A549 treated with dexamethasone at 1 μM for 4 hours (cell line): ENCODE data around the gene SAP30. TPM values are rescaled to one million over a fixed set of nuclear protein-coding genes. Genes with fewer than 3 reads are reported as not detected.

Experiments
- total RNA-seq: library from RNA; stranded (reverse); fragments of 200-300 nt; extraction: Qiagen RNA extraction; gene quantifications from 5 replicates; pipeline ENCODE4 v1.2.3, GENCODE V29; 2022

SAP30 gene
- total RNA-seq: 19.9 to 25.9 TPM (median 20.9 TPM) in 5 replicates

GRCh38 chr4:173370477-173371291, at the start of gene SAP30:
SAP30 (plus strand) TSS chr4:173370954; CDS start chr4:173371183, 229 bp downstream.

DNA sequence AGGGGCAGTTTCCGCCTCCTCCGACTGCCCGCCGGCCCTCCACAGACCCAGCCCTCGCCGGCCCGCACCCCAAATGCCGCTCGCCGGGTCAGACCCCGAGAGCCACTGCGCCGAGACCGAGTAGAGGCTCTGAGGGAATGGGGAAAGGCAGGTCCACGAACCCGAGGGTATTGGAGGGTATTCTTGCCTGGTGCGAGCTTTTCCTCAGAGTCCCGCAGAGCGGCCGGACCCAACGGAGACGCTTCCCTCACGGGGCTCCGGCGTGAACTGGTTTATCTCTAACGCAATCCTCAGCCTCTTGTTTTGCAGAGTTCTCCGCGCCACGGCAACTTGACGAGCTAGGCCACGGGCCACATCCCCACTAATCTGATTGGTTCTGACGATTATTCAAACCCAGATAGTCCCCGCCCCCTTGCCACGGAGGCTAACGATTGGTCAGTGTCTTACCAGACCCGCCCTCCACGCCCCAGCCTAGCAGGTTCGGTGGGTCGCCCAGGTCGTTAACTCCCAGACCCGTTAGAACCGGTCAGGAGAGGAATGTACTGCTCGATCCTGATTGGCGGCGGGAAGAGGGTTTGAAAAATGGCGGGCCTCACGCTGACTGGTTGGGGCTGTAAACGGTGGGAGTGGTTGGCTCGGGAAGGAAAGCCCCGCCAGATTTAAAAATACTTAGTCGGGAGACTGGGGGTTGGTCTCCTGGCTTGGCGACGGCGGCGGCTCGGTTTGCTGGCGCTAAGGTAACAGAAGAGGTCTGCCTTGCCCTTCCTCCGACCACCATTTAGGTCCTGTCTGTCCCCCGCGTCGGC, 36.5 kb upstream of the SAP30 start, which contains the start of gene HMGB2:
Gene HMGB2 (minus strand): TSS at position 274 of the 806 bp plus-strand sequence. CDS start 709 bp downstream, outside the sequence.

GRCh38 chr4:173398779-173399415, 28.1 kb downstream of the SAP30 start, which contains the start of gene SCRG1:
SCRG1 (minus strand) TSS chr4:173399116; CDS start chr4:173391414, 7,702 bp downstream.

Other genes starting within 250 kb of the SAP30 start
- gene GALNT7, start 202.1 kb upstream of the SAP30 start, total RNA-seq: 21.9 to 28.6 TPM (median 27.1 TPM) in 5 replicates
- gene HMGB2, start 36.6 kb upstream of the SAP30 start, total RNA-seq: 95.2 to 123 TPM (median 104 TPM) in 5 replicates
- gene SCRG1, start 28.2 kb downstream of the SAP30 start, total RNA-seq: not detected in 5 replicates
- gene HAND2, start 159.3 kb downstream of the SAP30 start, total RNA-seq: 0.49 to 0.79 TPM (median 0.55 TPM) in 5 replicates